HepG2 (cell line): ENCODE results near the gene CALN1. TPM values are rescaled to one million over a fixed set of nuclear protein-coding genes. Genes with fewer than 3 reads are reported as not detected.

ENCODE experiments used
- ATAC-seq: fragments of 200-7000 bp; cut with Tn5 transposase; 3 replicates; pipeline ENCODE4 v1.9.1; 2020; ENCODE audit warnings: mild to moderate bottlenecking, moderate library complexity
- BruUV-seq: library from RNA; stranded (reverse); fragments of 400-500 nt; replicated peaks from 2 replicates; lab custom pipeline; 2021; lab: Mats Ljungman, UMichigan
- CTCF ChIA-PET: fragments of 300-600 bp; formaldehyde crosslinking; extraction: SDS; loops from one replicate; lab custom pipeline; 2021; ENCODE audit warnings: low total read pairs, inconsistent platforms, low intra/inter-chr PET ratio; lab: Yijun Ruan, JAX
- POLR2A ChIA-PET: fragments of 350-600 bp; sonication (Branson Sonifier 250); formaldehyde crosslinking; loops from one replicate; lab custom pipeline; 2020; ENCODE audit warnings: antibody characterized with exemption, inconsistent platforms; lab: Yijun Ruan, JAX
- DNase-seq: peaks from one replicate; pipeline ENCODE4 v3.0.0-alpha.2; 2015; ENCODE audit warnings: low spot score
- FAIRE-seq: peaks from 3 replicates; lab custom pipeline; 2011; peaks lifted over from hg19 to GRCh38; lab: Jason Lieb, UNC
- H2AFZ ChIP-seq: one replicate; pipeline ENCODE4 v1.6.1; 2011; ENCODE audit warnings: low read length, inconsistent platforms
- H3K27ac ChIP-seq: fragments of 300-600 bp; 3 replicates; pipeline ENCODE4 v1.8.0; 2011; ENCODE audit warnings: mixed run types, mild to moderate bottlenecking, mixed read lengths, low read length, inconsistent platforms; ENCODE audit not compliant: insufficient read depth; ENCODE audit errors: extremely low read length
- H3K27me3 ChIP-seq, 2 experiments: fragments of 200-600 bp in 1 of 2; 2 replicates in 1 of 2; 3 replicates in 1 of 2; pipeline versions ENCODE4 v1.6.0 to v1.8.0; 2011; ENCODE audit warnings: low read length in 2 of 2, mild to moderate bottlenecking in 2 of 2, moderate library complexity in 2 of 2, inconsistent platforms in 1 of 2; ENCODE audit not compliant: insufficient read depth in 2 of 2, control insufficient read depth in 1 of 2
- H3K36me3 ChIP-seq, 2 experiments: fragments of 200-600 bp in 1 of 2; replicated peaks in 1 of 2; 2 replicates in 1 of 2; 3 replicates in 1 of 2; pipeline versions ENCODE4 v1.5.1 to v1.8.0; 2011; ENCODE audit warnings: low read length in 2 of 2, inconsistent platforms in 1 of 2; ENCODE audit not compliant: insufficient read depth in 2 of 2, control insufficient read depth in 1 of 2
- H3K4me1 ChIP-seq: 2 replicates; pipeline ENCODE4 v1.5.1; 2012; ENCODE audit warnings: low read length, inconsistent platforms; ENCODE audit not compliant: insufficient read depth
- H3K4me2 ChIP-seq: 2 replicates; pipeline ENCODE4 v1.6.0; 2011; ENCODE audit warnings: low read depth, low read length, inconsistent platforms
- H3K4me3 ChIP-seq, 3 experiments: fragments of 200-600 bp in 1 of 3; sonication (generic), shearing (Covaris generic) in 1 of 3; replicated peaks in 1 of 3; 2 replicates each; pipeline ENCODE4 v1.5.1; 2011 to 2016; ENCODE audit warnings: low read length in 3 of 3, inconsistent platforms in 2 of 3, low read depth in 2 of 3, mild to moderate bottlenecking in 2 of 3, control low read depth in 1 of 3, mixed read lengths in 1 of 3; ENCODE audit not compliant: insufficient read depth in 1 of 3
- H3K79me2 ChIP-seq: one replicate; pipeline ENCODE4 v1.6.1; 2011; ENCODE audit warnings: low read length, inconsistent platforms; ENCODE audit not compliant: insufficient read depth
- H3K9ac ChIP-seq: 2 replicates; pipeline ENCODE4 v1.6.0; 2011; ENCODE audit warnings: mild to moderate bottlenecking, low read depth, low read length, inconsistent platforms; ENCODE audit not compliant: insufficient read depth
- H3K9me3 ChIP-seq: 2 replicates; pipeline ENCODE4 v1.5.1; 2012; ENCODE audit warnings: mild to moderate bottlenecking, low read length
- H4K20me1 ChIP-seq: 2 replicates; pipeline ENCODE4 v1.6.0; 2011; ENCODE audit warnings: inconsistent platforms, mild to moderate bottlenecking, low read length, moderate library complexity; ENCODE audit not compliant: insufficient read depth
- GFI1 ChIP-seq: sonication (generic); formaldehyde crosslinking; IDR thresholded peaks from 2 replicates; pipeline ENCODE4 v1.5.0; 2020; ENCODE audit warnings: missing genetic modification reagents, mild to moderate bottlenecking, borderline replicate concordance
- PAXIP1 ChIP-seq: sonication (generic); formaldehyde crosslinking; conservative IDR thresholded peaks from 2 replicates; pipeline ENCODE4 v1.4.0; 2020; ENCODE audit warnings: mild to moderate bottlenecking, missing genetic modification reagents, moderate library complexity
- SSRP1 ChIP-seq: IDR thresholded peaks from 2 replicates; pipeline ENCODE4 v1.6.1; 2016; ENCODE audit warnings: control low read depth
- ZBTB20 ChIP-seq: sonication (generic); formaldehyde crosslinking; IDR thresholded peaks from 2 replicates; pipeline ENCODE4 v1.8.1; 2023; ENCODE audit warnings: missing genetic modification reagents, low read depth, mild to moderate bottlenecking, borderline replicate concordance
- ZNF180 ChIP-seq: sonication (generic); formaldehyde crosslinking; IDR thresholded peaks from 2 replicates; pipeline ENCODE4 v1.4.0; 2020; ENCODE audit warnings: low read depth, missing genetic modification reagents, borderline replicate concordance
- ZNF432 ChIP-seq: sonication (generic); formaldehyde crosslinking; IDR thresholded peaks from 2 replicates; pipeline ENCODE4 v1.5.0; 2020; ENCODE audit warnings: missing genetic modification reagents, mild to moderate bottlenecking, borderline replicate concordance
- ZNF512B ChIP-seq: sonication (generic); formaldehyde crosslinking; IDR thresholded peaks from 2 replicates; pipeline ENCODE4 v1.5.1; 2020; ENCODE audit warnings: missing genetic modification reagents, mild to moderate bottlenecking, borderline replicate concordance
- ZNF773 ChIP-seq: sonication (generic); formaldehyde crosslinking; IDR thresholded peaks from 2 replicates; pipeline ENCODE4 v1.4.0; 2020; ENCODE audit warnings: missing genetic modification reagents, borderline replicate concordance
- ZNF800 ChIP-seq: sonication (generic); formaldehyde crosslinking; IDR thresholded peaks from 2 replicates; pipeline ENCODE4 v1.4.0; 2020; ENCODE audit warnings: missing genetic modification reagents
- WGBS: methylation state at CpG from one replicate; pipeline ENCODE4 v1.1.6; 2017; ENCODE audit warnings: low lambda C conversion rate; 5-methylcytosine and 5-hydroxymethylcytosine counted together
- in situ Hi-C: cut with HindIII; loops from 2 replicates; pipeline ENCODE4 v1.10.0; 2017; ENCODE audit warnings: low pct_unique_long_range_greater_than_20kb; ENCODE audit not compliant: extremely low pct_ligation_motif_present
- intact Hi-C: fragments of 100-400 bp; cut with micrococcal nuclease; formaldehyde crosslinking; loops from one replicate; pipeline ENCODE4 v1.10.0; 2022; ENCODE audit not compliant: unreplicated experiment
- polyA plus RNA-seq, 8 experiments: library from polyadenylated mRNA; depleted of rRNA in 3 of 8; stranded (reverse) in 7 of 8; unstranded in 1 of 8; fragments of >200 nt; fragmentation: Illumina TruSeq in 4 of 8; extraction: Trizol in 4 of 8; gene quantifications; 2 replicates each; pipeline versions ENCODE4 v1.2.1 to v1.2.3, GENCODE V29; 2011 to 2016; ENCODE audit warnings: low read depth in 4 of 8, missing spikeins in 1 of 8, mixed read lengths in 1 of 8; ENCODE audit not compliant: insufficient read depth in 1 of 8
- total RNA-seq, 5 experiments: library from RNA; depleted of rRNA; stranded (reverse); fragments of >200 nt; fragmentation: Illumina TruSeq; extraction: Trizol; gene quantifications; 2 replicates each; pipeline ENCODE4 v1.2.3, GENCODE V29; 2016; ENCODE audit warnings: low read depth in 1 of 5

CALN1 gene
- total and polyA plus RNA-seq, 2 of the 13 experiments (the other 11 are each of a cell fraction or from before 2014, with no cell fraction given), result not detected

GRCh38 chr7:72159911-72160310 lies 252.2 kb downstream of the CALN1 start:
- Histone ChIP-seq H3K4me2 (no peak overlapping the region), H3K27ac (no peak overlapping the region), H3K4me1 (no peaks in the 10 kb centered on the region), H3K79me2 (no peaks in the 10 kb centered on the region), H3K36me3 (no peaks in the 10 kb centered on the region), H3K27me3 (peaks cover 1 to 3% of the 10 kb centered on the region in 2 experiments; a peak in 2 of 5 replicates), H4K20me1 (no peaks in the 10 kb centered on the region), H2AFZ (no peak overlapping the region), H3K9me3 (peaks cover 11% of the 10 kb centered on the region), H3K4me3 (no peak overlapping the region), H3K9ac (no peak overlapping the region)
- BruUV-seq, result no TSS peak
- in situ Hi-C loops (no loop called here), intact Hi-C loops (no loop called here)
- ChIA-PET POLR2A (no interaction called here), CTCF (no interaction called here)
- DNase-seq (no peak), ATAC-seq (no peak), FAIRE-seq (no peak)
- WGBS, result 3% methylated on average over 4 of the region's 4 CpGs
- TF ChIP-seq ZNF800 (CRISPR knock-in tag), result no peak

- in situ Hi-C loops, result no loop called here
- FAIRE-seq (no peak), DNase-seq (no peak), ATAC-seq (no peak)
- Histone ChIP-seq H3K9me3 (no peaks in the 10 kb centered on the region), H3K27me3 (peaks cover 1 to 3% of the 10 kb centered on the region in 2 experiments; a peak in 2 of 5 replicates), H3K9ac (no peak overlapping the region), H3K4me1 (peaks cover 20% of the 10 kb centered on the region), H3K4me3 (no peak overlapping the region), H3K36me3 (no peaks in the 10 kb centered on the region), H2AFZ (no peak overlapping the region), H3K4me2 (no peak overlapping the region), H3K79me2 (no peaks in the 10 kb centered on the region), H3K27ac (no peak overlapping the region), H4K20me1 (no peaks in the 10 kb centered on the region)
- TF ChIP-seq SSRP1 (CRISPR knock-in tag) (no peak), ZNF773 (CRISPR knock-in tag) (no peak), ZNF432 (CRISPR knock-in tag) (no peak), PAXIP1 (no peak), GFI1 (CRISPR knock-in tag) (no peak), ZBTB20 (CRISPR knock-in tag) (no peak), ZNF512B (CRISPR knock-in tag) (no peak), ZNF180 (CRISPR knock-in tag) (no peak)
- BruUV-seq, result no TSS peak
- ChIA-PET CTCF (no interaction called here), POLR2A (no interaction called here)
- intact Hi-C loops, result no loop called here
- 0% methylated on average over 2 of the region's 3 CpGs for WGBS
Measured at GRCh38 chr7:72156671-72157070, 255.5 kb downstream of the CALN1 start.
